A375 (cell line): Measurements from ENCODE around the gene KAT5. TPM values are rescaled to one million over a fixed set of nuclear protein-coding genes. Genes with fewer than 3 reads are reported as not detected.

Source experiments
- small RNA-seq: library from RNA; depleted of rRNA; stranded (forward); fragments of <200 nt; gene quantifications from one replicate; pipeline ENCODE3, GENCODE V24; 2014
- total RNA-seq: library from RNA; depleted of rRNA; stranded (reverse); fragments of >200 nt; shearing (Covaris generic); gene quantifications from 2 replicates; pipeline ENCODE4 v1.2.3, GENCODE V29; 2014; rRNA removed

KAT5 gene
- total RNA-seq: 84.3 and 89.4 TPM in 2 replicates

GRCh38 chr11:65711785-65712632 lies at the start of gene KAT5:
KAT5 (plus strand) TSS chr11:65712252; CDS start chr11:65712268, 16 bp downstream.

GRCh38 chr11:65662799-65663638 lies 49.0 kb upstream of the KAT5 start, which contains the start of gene RELA:
RELA (minus strand) TSS chr11:65662916; CDS start chr11:65662832, 84 bp downstream.

GRCh38 chr11:65720211-65720934 lies 8.3 kb downstream of the KAT5 start, which contains the start of gene RNASEH2C:
RNASEH2C (minus strand) TSS chr11:65720798; CDS start chr11:65720758, 40 bp downstream.

Small RNAs within 50 kb of the gene (small RNA-seq; reads per million reads assigned to genes)
- not detected for gene RN7SL309P

Other genes starting within 250 kb of the KAT5 start
- 2,655 and 2,827 TPM in 2 replicates for gene MALAT1, start 213.2 kb upstream of the KAT5 start, total RNA-seq
- 144 TPM in 2 replicates for gene SCYL1, start 187.2 kb upstream of the KAT5 start, total RNA-seq
- gene LTBP3, start 153.9 kb upstream of the KAT5 start, total RNA-seq: 205 and 209 TPM in 2 replicates
- 93.6 and 98.5 TPM in 2 replicates for gene ZNRD2, start 141.8 kb upstream of the KAT5 start, total RNA-seq
- 43.3 and 48.4 TPM in 2 replicates for gene FAM89B, start 139.7 kb upstream of the KAT5 start, total RNA-seq
- gene EHBP1L1, start 136.2 kb upstream of the KAT5 start, total RNA-seq: 147 and 171 TPM in 2 replicates
- 0.27 and 0.30 TPM in 2 replicates for gene KCNK7, start 116.5 kb upstream of the KAT5 start, total RNA-seq
- gene MAP3K11, start 98.0 kb upstream of the KAT5 start, total RNA-seq: 32.6 and 44.9 TPM in 2 replicates
- gene PCNX3, start 96.5 kb upstream of the KAT5 start, total RNA-seq: 38.1 and 38.7 TPM in 2 replicates
- gene SIPA1, start 74.2 kb upstream of the KAT5 start, total RNA-seq: 34.2 and 35.5 TPM in 2 replicates
- 41.8 and 44.5 TPM in 2 replicates for gene RELA, start 49.3 kb upstream of the KAT5 start, total RNA-seq
- gene RNASEH2C, start 8.5 kb downstream of the KAT5 start, total RNA-seq: 115 and 149 TPM in 2 replicates
- 23.7 and 24.5 TPM in 2 replicates for gene AP5B1, start 68.7 kb downstream of the KAT5 start, total RNA-seq
- 0.11 TPM in 2 replicates for gene OVOL1, start 74.8 kb downstream of the KAT5 start, total RNA-seq
- gene SNX32, start 121.7 kb downstream of the KAT5 start, total RNA-seq: 0.13 TPM in 1 of 2 replicates, not detected in the other
- 2,320 and 2,361 TPM in 2 replicates for gene CFL1, start 145.9 kb downstream of the KAT5 start, total RNA-seq
- 94.2 and 103 TPM in 2 replicates for gene MUS81, start 148.2 kb downstream of the KAT5 start, total RNA-seq
- 11.4 and 16.7 TPM in 2 replicates for gene EFEMP2, start 160.5 kb downstream of the KAT5 start, total RNA-seq
- 0.24 and 0.41 TPM in 2 replicates for gene CTSW, start 167.6 kb downstream of the KAT5 start, total RNA-seq
- 307 and 389 TPM in 2 replicates for gene FIBP, start 176.2 kb downstream of the KAT5 start, total RNA-seq
- gene CCDC85B, start 178.4 kb downstream of the KAT5 start, total RNA-seq: 158 and 196 TPM in 2 replicates
- 548 and 703 TPM in 2 replicates for gene FOSL1, start 188.1 kb downstream of the KAT5 start, total RNA-seq
- 17.5 and 22.0 TPM in 2 replicates for gene C11orf68, start 206.8 kb downstream of the KAT5 start, total RNA-seq
- 837 and 878 TPM in 2 replicates for gene DRAP1, start 207.2 kb downstream of the KAT5 start, total RNA-seq
- not detected in 2 replicates for gene TSGA10IP, start 233.2 kb downstream of the KAT5 start, total RNA-seq
- gene SART1, start 249.5 kb downstream of the KAT5 start, total RNA-seq: 230 and 245 TPM in 2 replicates